Measurements from ENCODE around the gene ERICH2. TPM values are rescaled to one million over a fixed set of nuclear protein-coding genes. Genes with fewer than 3 reads are reported as not detected.
A peak's percentile ranks its signal among the peaks of the same experiment; 100 is the strongest.

The ERICH2 gene
- polyA plus RNA-seq, 1 donor from 2014 or later, result not detected

DNA sequence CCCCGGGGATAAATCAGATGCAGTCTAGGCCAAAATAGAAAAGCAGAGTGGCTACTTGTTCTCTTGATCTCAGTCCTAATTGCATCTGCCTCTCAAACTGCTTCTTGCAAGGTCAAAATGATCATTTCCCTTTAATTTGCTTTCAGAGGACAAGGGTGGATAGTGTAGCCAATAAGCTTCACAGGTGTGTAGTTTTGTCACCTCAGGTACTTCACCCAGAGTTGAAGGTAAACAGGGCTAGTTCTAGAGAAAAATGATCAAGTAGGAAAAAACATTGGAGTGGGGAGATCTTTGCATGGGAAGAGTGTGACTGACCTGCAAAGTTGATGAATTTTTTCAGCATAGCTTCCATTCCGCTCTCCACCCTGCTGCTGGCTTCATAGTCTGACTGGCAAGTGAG is 8.7 kb downstream of the ERICH2 start:
- Mint-ChIP-seq H3K4me3 (no peak overlapping the region), H3K9me3 (peaks cover 0 to 2% (median 0%) of the 10 kb centered on the region in 3 donors), H3K27ac (peak overlapping the region in 1 of 3 donors; percentile 53), H3K4me1 (no peaks in the 10 kb centered on the region), H3K27me3 (peaks cover 5% of the 10 kb centered on the region), H3K36me3 (no peaks in the 10 kb centered on the region)

DNA sequence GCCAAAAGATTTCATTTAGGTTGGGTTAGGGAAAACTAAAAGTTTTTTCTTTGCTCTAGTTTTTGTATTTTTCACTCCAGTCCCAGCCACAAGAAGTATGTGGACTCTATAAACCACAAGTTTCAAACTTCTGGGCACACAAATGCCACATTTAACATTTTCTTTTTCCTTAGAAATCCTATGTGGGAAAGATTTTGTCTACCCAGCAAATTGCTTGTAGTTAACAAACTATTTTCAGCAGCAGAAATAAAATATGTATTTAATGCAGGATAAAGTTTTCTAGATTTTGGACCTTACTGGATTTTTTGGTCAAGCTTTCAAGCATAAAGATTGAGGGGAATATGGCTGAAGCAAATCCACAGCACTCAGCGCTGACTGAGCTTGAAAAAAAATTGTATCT is 9.1 kb downstream of the ERICH2 start:
- Mint-ChIP-seq H3K4me3 (no peak overlapping the region), H3K4me1 (no peaks in the 10 kb centered on the region), H3K9me3 (peaks cover 0 to 2% (median 0%) of the 10 kb centered on the region in 3 donors), H3K27ac (no peak overlapping the region), H3K27me3 (peaks cover 4% of the 10 kb centered on the region), H3K36me3 (no peaks in the 10 kb centered on the region)

DNA sequence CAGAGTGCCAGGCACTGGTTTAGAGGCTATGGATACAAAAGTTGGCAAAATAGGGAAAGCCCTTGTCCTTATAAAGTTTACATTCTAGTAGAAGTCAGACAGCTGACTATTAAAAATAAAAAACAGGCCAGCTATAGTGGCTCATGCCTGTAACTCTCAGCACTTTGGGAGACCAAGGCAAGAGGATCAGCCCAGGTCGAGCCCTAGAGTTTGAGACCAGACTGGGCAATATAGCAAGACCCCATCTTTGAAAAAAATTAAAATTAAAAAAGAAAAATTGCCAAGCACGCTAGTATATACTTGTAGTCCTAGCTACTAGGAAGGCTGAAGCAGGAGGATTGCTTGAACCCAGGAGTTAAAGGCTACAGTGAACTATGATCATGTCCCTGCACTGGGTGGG is 12.5 kb downstream of the ERICH2 start:
- Mint-ChIP-seq H3K9me3 (no peaks in the 10 kb centered on the region), H3K4me3 (no peak overlapping the region), H3K27me3 (peaks cover 2% of the 10 kb centered on the region), H3K36me3 (no peaks in the 10 kb centered on the region), H3K27ac (no peak overlapping the region), H3K4me1 (no peaks in the 10 kb centered on the region)

DNA sequence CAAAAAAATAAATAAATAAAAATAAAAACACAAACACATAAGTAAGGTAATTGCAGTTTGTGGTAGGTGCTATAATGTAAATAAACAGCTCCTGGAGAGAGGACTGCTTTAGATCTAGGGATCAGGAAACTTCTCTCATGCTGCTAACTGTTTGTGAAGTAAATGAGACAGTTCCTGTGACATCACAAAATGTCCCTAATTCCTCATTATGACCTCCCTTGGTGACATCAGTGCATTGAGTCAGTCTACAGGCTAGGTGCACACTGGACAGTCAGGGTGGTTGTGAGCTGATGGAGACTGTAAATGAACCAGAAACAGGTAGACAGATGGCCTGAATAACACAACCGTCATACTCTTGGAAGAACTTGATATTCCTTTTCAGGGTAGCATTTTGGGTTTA is 13.4 kb downstream of the ERICH2 start:
- no peaks in the 10 kb centered on the region for H3K36me3 Mint-ChIP-seq
- H3K9me3 Mint-ChIP-seq, result no peaks in the 10 kb centered on the region
- no peaks in the 10 kb centered on the region for H3K4me1 Mint-ChIP-seq
- H3K27ac Mint-ChIP-seq, result no peak overlapping the region
- H3K27me3 Mint-ChIP-seq, result peaks cover 2% of the 10 kb centered on the region
- no peak overlapping the region for H3K4me3 Mint-ChIP-seq

DNA sequence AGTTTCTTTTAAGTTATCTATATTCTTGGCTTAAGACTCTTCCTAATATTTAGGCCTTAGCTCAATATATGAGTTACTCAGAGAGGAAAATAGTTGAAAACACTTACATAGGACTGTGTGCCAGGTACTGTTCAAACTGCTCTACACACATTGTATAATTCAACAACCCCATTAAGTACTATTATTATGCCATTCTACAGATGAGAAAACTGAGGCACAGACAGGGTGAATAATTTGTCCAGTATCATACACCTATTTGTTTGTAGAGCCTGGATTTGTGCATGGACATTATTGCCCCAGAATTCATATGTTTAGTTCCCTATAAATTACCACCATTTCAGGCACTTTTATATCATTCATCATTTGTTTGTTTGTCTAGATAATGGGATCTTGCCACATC is 28.8 kb downstream of the ERICH2 start:
- H3K27me3 Mint-ChIP-seq, result no peaks in the 10 kb centered on the region
- H3K36me3 Mint-ChIP-seq, result no peaks in the 10 kb centered on the region
- no peak overlapping the region for H3K27ac Mint-ChIP-seq
- peaks cover 0 to 1% (median 0%) of the 10 kb centered on the region in 3 donors for H3K9me3 Mint-ChIP-seq
- no peak overlapping the region for H3K4me3 Mint-ChIP-seq
- H3K4me1 Mint-ChIP-seq, result no peaks in the 10 kb centered on the region

DNA sequence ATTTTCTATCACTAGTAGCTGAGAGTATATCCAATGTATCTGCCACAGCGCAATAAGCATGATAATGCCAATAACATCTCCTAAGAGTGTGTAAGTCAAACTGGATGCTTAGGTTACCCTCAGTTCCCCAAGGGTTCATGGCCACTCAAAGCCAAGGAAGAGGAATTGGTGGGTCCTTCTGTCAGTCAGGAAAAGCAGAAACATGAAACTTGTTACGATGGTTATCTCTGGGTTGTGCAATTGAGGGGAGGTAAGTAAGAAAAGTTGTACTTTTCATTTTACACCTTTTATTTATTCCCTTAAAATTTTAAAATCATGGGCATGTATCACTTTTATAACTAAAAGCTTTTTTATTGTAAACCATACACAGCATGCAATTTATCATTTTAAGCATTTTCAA is 36.4 kb downstream of the ERICH2 start:
- Mint-ChIP-seq H3K27ac (no peak overlapping the region), H3K4me1 (no peaks in the 10 kb centered on the region), H3K9me3 (no peaks in the 10 kb centered on the region), H3K27me3 (peaks cover 9% of the 10 kb centered on the region), H3K4me3 (no peak overlapping the region), H3K36me3 (peaks cover 1% of the 10 kb centered on the region)

DNA sequence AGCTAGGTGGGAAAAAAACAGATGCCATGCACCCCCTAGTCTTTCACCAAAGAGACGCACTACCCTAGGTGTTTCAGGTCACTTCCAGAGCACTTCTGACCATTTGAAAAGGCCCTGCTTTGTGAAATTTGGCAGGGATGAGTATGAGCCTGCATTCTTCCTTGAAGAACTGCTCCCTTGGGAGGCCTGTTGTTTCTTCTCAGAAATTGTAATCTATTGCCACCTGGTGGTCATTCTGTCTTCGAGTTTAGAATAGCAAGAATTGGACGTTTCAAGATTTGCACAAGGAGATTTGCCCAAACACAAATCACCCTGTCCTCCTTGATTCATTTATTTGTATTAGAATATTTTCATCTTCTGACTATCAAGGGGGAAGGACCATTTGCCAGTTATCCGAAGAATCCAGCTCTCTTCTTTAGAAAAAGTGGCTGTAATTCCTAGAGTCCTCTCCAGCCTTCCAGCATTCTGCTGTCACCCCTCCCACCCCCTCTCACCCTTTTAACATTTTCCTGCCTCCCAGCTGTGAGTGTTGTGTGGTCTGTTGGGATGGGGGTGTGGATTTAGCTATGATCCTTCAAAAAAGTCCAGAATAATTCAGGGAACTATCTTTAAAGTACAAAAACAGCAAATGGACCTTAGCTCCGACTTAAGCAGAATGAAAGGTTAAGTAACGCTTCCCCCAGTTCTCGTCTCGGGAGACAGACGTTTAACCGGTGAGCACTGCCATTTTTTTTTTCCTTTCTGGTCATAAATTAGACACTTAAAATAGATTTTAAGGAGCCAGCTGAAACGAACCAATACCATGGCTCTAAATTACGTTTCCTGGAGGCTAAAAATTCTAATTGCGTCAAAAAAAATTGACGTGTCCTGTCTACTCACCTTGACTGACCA is 42.8 kb downstream of the ERICH2 start:
- peaks cover 56% of the 10 kb centered on the region for H3K27me3 Mint-ChIP-seq

DNA sequence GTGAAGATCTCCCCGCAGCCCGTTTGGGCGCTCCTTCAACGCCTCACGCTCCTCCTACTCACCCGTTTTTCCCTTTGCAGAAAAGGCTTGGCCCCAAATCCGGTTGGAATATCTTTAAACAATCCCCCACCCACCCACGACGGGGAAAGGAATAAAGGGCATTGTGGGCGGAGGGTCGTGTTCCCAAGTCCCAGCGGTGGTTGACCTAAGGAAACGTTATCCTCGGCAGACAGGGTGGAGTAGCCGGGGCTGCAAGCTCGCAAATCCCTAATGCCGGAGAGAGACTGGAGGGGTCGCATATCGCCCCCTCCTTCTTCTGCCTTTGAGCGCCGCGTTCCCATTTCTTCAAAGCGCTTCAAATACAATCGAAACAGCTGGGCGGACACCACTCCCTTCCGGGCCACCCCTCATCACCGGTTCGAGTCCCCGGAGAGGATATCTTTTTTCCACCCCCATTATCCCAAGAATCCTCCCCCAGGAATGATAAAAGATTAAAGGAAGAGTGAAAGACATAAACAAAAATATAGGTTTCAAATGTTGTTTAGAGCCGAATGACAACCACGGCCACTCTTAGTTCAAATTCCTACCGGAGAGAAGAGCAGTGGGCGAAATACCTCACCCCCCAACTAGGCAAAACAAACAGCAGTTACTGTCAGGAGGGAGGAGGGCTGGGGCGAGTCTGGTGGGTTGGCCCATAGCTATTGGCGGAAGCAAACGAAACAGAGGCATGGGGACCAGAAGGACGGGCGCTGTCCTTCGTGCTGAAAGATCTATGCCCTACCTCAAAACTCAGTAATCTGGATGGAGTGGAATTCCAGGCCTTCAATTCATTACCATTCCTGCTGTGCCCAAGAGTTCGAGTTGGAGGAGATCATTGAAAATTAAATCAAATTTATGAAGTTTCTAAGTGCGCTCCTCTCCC is 43.7 kb downstream of the ERICH2 start:
- peak overlapping the region in 3 of 4 donors; percentile 10 to 84 (median 39) for H3K4me3 Mint-ChIP-seq
- H3K27ac Mint-ChIP-seq, result peak overlapping the region; percentile 88 to 95 (median 94)
- peaks cover 6 to 11% (median 10%) of the 10 kb centered on the region in 3 donors for H3K4me1 Mint-ChIP-seq

More for the DNA sequence above, 42.8 kb downstream of the ERICH2 start:
- Mint-ChIP-seq H3K4me3 (peak overlapping the region in 2 of 4 donors; percentile 39 to 84), H3K9me3 (no peaks in the 10 kb centered on the region), H3K27ac (peak overlapping the region; percentile 68 to 94 (median 88)), H3K4me1 (peaks cover 4 to 10% (median 7%) of the 10 kb centered on the region in 3 donors), H3K36me3 (peaks cover 1% of the 10 kb centered on the region)

DNA sequence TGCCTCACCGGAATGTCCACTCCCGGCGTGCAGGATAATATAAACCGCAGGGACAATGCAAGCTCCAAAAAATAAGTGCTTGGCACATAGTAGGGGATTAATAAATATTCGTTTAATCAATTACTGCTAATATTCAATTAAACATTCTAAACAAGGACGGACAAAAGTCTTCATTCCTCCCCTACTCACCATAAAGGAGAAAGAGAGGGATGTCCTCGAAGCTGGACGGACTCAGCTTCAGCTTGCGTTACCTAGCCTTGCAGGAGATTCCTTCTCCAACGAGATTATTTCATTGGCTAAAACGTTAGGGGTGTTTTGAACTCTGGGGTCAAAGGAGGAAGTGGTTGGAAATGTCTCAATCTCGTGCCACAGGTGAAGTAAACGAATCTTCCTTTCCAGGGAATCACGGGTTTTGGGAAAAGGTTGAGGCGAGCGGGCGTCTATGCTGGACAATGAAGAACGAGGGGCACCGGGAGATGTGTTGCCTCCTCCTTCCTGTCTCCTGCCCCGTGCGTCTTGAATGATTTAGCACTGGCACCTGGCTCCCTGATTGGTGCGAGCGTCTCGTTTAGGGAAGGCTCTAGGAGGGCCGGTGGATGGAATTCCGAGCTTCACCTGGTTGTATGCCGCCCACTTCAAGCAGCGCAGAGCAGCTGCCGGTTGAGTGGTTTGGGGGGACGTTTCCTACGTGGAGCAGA is 44.5 kb downstream of the ERICH2 start:
- H3K4me1 Mint-ChIP-seq, result peaks cover 6 to 15% (median 13%) of the 10 kb centered on the region in 3 donors
- H3K9me3 Mint-ChIP-seq, result peaks cover 0 to 2% (median 0%) of the 10 kb centered on the region in 3 donors
- peaks cover 60% of the 10 kb centered on the region for H3K27me3 Mint-ChIP-seq
- peak overlapping the region; percentile 88 to 95 (median 94) for H3K27ac Mint-ChIP-seq
- peak overlapping the region in 3 of 4 donors; percentile 10 to 87 (median 84) for H3K4me3 Mint-ChIP-seq
- H3K36me3 Mint-ChIP-seq, result peaks cover 1% of the 10 kb centered on the region

More for the DNA sequence above, 43.7 kb downstream of the ERICH2 start:
- Mint-ChIP-seq H3K36me3 (peaks cover 1% of the 10 kb centered on the region), H3K9me3 (peaks cover 0 to 2% (median 0%) of the 10 kb centered on the region in 3 donors), H3K27me3 (peaks cover 63% of the 10 kb centered on the region)

DNA sequence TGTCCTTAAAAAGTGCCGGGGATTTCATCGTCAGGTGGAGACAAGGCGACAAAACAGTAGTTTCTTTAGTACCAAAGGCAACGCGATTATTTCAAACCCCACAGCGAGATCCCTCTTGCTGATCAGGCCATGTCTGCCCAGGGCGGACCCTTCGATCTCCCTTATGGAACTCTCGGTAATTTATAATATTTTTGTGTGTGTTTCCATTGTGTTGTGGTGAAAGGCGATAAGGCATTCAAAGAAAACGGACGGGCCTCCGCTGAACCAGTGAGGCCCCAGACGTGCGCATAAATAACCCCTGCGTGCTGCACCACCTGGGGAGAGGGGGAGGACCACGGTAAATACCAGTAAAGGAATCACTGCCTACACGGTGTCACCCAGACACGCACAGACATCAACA is 45.1 kb downstream of the ERICH2 start:
- peak overlapping the region; percentile 92 to 95 (median 94) for H3K27ac Mint-ChIP-seq

DNA sequence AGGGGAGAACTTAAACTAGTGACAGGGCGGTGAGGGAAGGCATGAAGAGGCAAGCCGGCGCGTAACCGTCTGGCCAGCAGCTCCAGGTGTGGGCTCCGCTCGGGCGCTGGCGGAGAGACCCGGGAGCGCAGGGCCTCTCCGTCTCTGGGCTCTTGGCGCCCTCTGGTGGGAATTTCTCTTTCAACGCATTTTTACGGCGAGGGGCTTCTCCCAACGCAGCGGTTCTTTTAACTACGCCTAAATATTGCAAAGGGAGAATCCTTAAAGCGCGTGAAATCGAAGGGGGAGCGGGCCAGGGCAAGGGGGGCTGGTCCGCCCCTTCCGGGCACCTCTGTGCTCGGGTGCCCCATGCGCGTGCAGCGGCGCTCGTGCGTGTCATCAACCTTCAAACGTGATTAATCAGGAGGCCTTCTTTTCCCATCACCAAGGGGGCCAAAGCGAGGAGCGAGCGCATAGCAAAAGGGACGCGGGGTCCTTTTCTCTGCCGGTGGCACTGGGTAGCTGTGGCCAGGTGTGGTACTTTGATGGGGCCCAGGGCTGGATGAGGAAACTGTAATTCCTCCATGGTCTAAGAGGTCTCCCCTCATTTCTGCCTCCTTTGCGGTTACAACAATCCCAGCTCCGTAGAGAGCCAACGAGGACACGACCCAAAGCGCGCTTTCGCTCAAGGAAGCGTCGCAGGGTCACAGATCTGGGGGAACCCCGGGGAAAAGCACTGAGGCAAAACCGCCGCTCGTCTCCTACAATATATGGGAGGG is 45.7 kb downstream of the ERICH2 start:
- Mint-ChIP-seq H3K4me1 (peaks cover 12 to 22% (median 21%) of the 10 kb centered on the region in 3 donors), H3K4me3 (peak overlapping the region; percentile 67 to 90 (median 86)), H3K36me3 (peaks cover 1% of the 10 kb centered on the region), H3K9me3 (peaks cover 0 to 6% (median 0%) of the 10 kb centered on the region in 3 donors), H3K27me3 (peaks cover 65% of the 10 kb centered on the region), H3K27ac (peak overlapping the region; percentile 92 to 95 (median 94))

More for the DNA sequence above, 45.1 kb downstream of the ERICH2 start:
- H3K36me3 Mint-ChIP-seq, result peaks cover 1% of the 10 kb centered on the region
- H3K4me3 Mint-ChIP-seq, result peak overlapping the region; percentile 67 to 87 (median 82)
- H3K9me3 Mint-ChIP-seq, result peaks cover 0 to 2% (median 0%) of the 10 kb centered on the region in 3 donors
- H3K4me1 Mint-ChIP-seq, result peaks cover 6 to 16% (median 15%) of the 10 kb centered on the region in 3 donors
- H3K27me3 Mint-ChIP-seq, result peaks cover 60% of the 10 kb centered on the region

DNA sequence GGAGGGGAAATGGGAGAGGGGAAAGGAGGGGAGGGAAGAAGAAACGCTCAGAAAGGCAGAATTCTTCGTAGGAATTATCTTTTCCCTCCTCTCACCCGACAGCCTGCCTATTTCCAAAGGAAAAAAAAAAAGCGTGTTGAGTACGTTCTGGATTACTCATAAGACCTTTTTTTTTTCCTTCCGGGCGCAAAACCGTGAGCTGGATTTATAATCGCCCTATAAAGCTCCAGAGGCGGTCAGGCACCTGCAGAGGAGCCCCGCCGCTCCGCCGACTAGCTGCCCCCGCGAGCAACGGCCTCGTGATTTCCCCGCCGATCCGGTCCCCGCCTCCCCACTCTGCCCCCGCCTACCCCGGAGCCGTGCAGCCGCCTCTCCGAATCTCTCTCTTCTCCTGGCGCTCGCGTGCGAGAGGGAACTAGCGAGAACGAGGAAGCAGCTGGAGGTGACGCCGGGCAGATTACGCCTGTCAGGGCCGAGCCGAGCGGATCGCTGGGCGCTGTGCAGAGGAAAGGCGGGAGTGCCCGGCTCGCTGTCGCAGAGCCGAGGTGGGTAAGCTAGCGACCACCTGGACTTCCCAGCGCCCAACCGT is 46.4 kb downstream of the ERICH2 start, which contains the start of gene GAD1:
GAD1 (plus strand) TSS at position 384 of the 589 bp plus-strand sequence. CDS start 1,705 bp downstream, outside the sequence.
- peak within 1 kb of the TSS; percentile 67 to 90 (median 86) for H3K4me3 Mint-ChIP-seq
- H3K4me1 Mint-ChIP-seq, result peaks cover 15 to 26% (median 23%) of the 10 kb centered on the region in 3 donors
- peaks cover 0 to 8% (median 0%) of the 10 kb centered on the region in 3 donors for H3K9me3 Mint-ChIP-seq
- peaks cover 70% of the 10 kb centered on the region for H3K27me3 Mint-ChIP-seq
- H3K27ac Mint-ChIP-seq, result peak within 1 kb of the TSS; percentile 92 to 95 (median 94)
- no peaks in the 10 kb centered on the region for H3K36me3 Mint-ChIP-seq
